Astrocyte of the cerebellum (primary cell): ENCODE results near the gene CAPN3.
A peak's percentile ranks its signal among the peaks of the same experiment; 100 is the strongest.

Experiments
- DNase-seq: peaks from one replicate; pipeline ENCODE4 v3.0.0-alpha.2; 2011; ENCODE audit warnings: low read depth
- H3K4me3 ChIP-seq: 2 replicates; pipeline ENCODE4 v1.5.1; 2011; ENCODE audit warnings: mild to moderate bottlenecking, low read depth, low read length, moderate library complexity
- in situ Hi-C: cut with HindIII; loops from 2 replicates; pipeline ENCODE4 v1.10.0; 2017; ENCODE audit warnings: low sequenced_read_pairs
- TF ChIP-seq, protein P1 (sequence below): IDR thresholded peaks from 2 replicates; pipeline ENCODE4 v1.5.1; 2012; ENCODE audit warnings: low read length, low read depth, moderate library complexity, mild to moderate bottlenecking; ENCODE audit errors: missing control alignments

Gene CAPN3

DNA sequence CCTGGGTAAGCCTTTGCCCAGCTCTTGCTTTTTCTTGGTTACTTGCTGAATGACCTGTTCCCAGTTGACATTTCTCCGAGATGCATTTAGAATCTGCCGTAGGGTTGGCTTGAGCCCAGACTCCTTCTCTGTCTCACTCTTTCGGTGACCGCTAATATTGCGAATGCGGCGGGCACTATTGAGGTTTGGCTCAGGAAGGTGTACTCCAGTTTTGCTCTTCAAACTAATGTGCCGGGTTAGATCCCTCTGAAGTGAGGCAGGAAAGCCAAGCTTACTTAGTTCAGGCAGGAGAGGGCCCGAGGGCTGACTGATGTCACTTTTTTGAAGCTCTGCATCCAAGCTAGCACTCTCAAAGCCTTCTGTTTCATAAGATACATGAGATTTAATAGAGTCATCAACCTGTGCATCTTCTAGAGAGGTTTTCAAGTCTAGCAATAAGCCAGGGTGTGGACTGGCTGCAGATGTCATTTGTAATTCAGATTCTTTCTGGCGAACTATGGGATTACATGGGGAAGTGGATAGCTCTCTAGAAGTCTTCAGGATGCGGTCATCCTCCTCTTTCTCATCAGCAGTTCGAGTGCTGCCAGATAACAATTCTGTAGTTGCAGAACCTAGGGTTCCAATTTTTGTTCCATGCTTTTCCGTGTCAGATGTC, 90.6 kb downstream of the CAPN3 start:
- TF ChIP-seq, protein P1, sequence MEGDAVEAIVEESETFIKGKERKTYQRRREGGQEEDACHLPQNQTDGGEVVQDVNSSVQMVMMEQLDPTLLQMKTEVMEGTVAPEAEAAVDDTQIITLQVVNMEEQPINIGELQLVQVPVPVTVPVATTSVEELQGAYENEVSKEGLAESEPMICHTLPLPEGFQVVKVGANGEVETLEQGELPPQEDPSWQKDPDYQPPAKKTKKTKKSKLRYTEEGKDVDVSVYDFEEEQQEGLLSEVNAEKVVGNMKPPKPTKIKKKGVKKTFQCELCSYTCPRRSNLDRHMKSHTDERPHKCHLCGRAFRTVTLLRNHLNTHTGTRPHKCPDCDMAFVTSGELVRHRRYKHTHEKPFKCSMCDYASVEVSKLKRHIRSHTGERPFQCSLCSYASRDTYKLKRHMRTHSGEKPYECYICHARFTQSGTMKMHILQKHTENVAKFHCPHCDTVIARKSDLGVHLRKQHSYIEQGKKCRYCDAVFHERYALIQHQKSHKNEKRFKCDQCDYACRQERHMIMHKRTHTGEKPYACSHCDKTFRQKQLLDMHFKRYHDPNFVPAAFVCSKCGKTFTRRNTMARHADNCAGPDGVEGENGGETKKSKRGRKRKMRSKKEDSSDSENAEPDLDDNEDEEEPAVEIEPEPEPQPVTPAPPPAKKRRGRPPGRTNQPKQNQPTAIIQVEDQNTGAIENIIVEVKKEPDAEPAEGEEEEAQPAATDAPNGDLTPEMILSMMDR: no peak
- DNase-seq: no peak
- H3K4me3 ChIP-seq: no peak overlapping the region
- in situ Hi-C loops: loop anchor here (25.0 kb wide), 2 partner anchors 188 to 288 kb away; partner anchors contain the start of genes GANC, PLA2G4F and TMEM87A

- no peak for DNase-seq
- in situ Hi-C loops: no loop called here
- no peak overlapping the region for H3K4me3 ChIP-seq
- TF ChIP-seq, protein P1: no peak
Observed at GRCh38 chr15:42450425-42450790, 91.1 kb downstream of the CAPN3 start.

DNA sequence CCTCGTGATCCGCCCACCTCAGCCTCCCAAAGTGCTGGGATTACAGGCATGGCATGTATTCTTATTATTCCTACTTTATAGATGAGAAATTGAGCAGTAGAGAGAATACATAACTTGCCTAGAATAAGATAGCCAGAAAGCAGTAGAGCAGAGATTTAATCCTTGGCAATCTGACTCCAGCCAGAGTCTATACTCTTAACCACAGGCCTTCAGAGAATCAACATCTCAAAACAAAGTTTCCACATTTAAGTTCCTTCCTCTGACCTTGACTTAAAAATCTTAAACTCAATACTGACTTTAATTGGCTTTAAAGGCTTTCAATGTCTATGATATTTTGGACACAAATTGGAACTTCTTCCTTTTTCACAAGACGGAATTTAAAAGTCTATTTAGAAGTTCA, 94.5 kb downstream of the CAPN3 start:
- no peak overlapping the region for H3K4me3 ChIP-seq
- in situ Hi-C loops: no loop called here
- no peak for DNase-seq
- TF ChIP-seq, protein P1: no peak

DNA sequence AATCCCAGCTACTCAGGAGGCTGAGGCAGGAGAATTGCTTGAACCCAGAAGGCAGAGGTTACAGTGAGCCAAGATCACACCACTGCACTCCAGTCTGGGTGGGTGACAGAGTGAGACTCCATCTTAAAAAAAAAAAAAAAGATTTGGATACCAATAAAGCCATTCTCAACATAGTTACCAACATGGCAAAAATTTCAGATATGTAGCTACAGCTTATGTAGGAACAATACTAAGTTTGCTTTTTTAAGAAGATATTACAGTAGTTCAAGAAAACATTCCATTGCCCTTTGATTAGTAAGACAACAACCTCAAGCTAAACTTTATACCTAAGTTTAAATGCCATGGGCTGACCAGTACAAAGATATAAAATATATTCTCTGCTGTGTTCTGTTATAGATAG, 97.2 kb downstream of the CAPN3 start:
- peak overlapping the region; percentile 38 for H3K4me3 ChIP-seq
- TF ChIP-seq, protein P1: no peak
- no peak for DNase-seq
- in situ Hi-C loops: no loop called here

DNA sequence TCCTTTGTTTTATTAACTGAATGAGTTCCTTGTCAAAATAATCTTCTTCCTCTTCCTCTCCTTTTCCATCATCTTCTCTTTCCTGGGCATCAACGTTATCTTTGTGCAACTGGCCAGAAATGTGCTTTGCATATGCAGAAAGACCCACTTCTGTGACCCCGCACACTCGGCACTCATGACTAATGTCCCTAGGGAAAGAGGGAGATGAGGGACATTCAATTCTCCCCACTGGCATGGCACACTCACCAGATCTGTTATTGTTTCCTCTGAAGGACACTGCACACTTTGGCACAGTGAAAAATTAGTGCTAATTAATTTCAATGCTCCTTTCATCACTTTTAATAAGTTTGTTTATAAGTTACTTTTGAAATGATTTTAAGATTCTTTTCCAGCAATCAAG, 97.7 kb downstream of the CAPN3 start:
- in situ Hi-C loops: no loop called here
- peak overlapping the region; percentile 38 for H3K4me3 ChIP-seq
- DNase-seq: no peak

DNA sequence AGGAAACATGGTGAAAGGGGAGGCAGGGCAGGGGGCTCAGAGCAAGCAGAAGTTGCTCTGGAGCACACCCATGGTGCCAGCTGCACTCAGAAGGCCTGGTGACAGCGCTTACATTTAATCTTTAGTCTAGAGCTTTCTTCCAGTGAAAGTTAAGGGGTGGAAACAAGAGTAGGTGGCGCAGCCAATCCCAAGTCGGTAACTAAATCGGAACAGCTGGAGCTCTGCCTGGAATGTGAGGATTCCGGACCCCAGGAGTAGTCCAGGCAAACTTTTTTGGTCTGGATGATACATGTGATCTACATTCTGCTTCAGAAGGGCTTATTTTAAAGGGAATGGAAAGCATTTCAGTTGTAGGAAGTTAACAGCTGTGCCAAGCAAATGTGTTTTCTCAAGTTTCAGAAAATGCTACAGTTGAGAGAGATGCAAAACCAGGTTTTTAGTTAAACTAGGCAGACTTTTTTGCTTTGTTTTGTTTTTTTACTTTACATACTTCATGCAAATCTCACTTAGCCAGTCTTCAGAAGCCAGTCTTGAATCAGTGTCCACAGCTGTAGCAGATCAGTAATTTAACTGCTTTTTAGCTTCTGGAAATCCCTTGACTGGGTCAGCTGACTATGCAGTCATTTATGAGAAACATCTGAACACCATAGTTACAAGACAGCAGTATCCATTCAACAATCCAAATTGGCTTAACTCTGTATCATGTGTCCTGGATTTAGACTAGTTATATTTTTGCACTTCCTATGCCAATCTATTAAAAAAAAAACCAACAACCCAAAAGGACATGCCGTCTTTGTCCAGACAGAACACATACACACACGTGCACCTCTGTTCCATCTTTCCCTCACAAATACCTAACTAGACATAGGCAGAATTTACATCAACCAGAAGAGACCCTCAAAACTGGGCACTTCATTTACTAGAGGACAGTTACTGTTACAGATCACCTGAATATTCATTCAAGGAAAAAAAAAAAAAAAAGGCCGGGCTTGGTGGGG, 98.4 kb downstream of the CAPN3 start:
- TF ChIP-seq, protein P1: no peak
- peak overlapping the region; percentile 38 for H3K4me3 ChIP-seq
- in situ Hi-C loops: no loop called here
- DNase-seq: peak; percentile 96

More for the DNA sequence above, 97.7 kb downstream of the CAPN3 start:
- TF ChIP-seq, protein P1: no peak
